Effector CD8-positive, alpha-beta T cell (primary cell): ENCODE data around the gene SLC46A1.
A peak's percentile ranks its signal among the peaks of the same experiment; 100 is the strongest.

Experiments used
- DNase-seq: peaks from one replicate; lab custom pipeline; 2025; lab: John Stamatoyannopoulos, UW

SLC46A1 gene

GRCh38 chr17:28381141-28381825, 24.7 kb downstream of the SLC46A1 start:
- DNase-seq, result no peak

- DNase-seq, result no peak
These were observed 25.9 kb downstream of the SLC46A1 start for GRCh38 chr17:28379814-28380801.

- no peak for DNase-seq
These were observed 33.1 kb downstream of the SLC46A1 start for GRCh38 chr17:28372945-28373274.

- DNase-seq, result no peak
These were observed 33.6 kb downstream of the SLC46A1 start for GRCh38 chr17:28372203-28372944.

- peak; percentile 72 for DNase-seq
These were observed 34.5 kb downstream of the SLC46A1 start, which contains the start of gene SARM1 for GRCh38 chr17:28371245-28372202. SARM1 (plus strand) TSS chr17:28371694; CDS start chr17:28372033, 339 bp downstream.

GRCh38 chr17:28370744-28371103, 35.3 kb downstream of the SLC46A1 start:
- DNase-seq, result no peak

- no peak for DNase-seq
These were observed 35.8 kb downstream of the SLC46A1 start, which contains the start of gene VTN for GRCh38 chr17:28370035-28370743. VTN (minus strand) TSS chr17:28370307; CDS start chr17:28370203, 104 bp downstream.

GRCh38 chr17:28369684-28370034, 36.4 kb downstream of the SLC46A1 start:
- DNase-seq, result no peak

- DNase-seq, result no peak
These were observed 36.9 kb downstream of the SLC46A1 start for GRCh38 chr17:28368915-28369683.

GRCh38 chr17:28368306-28368831, 37.6 kb downstream of the SLC46A1 start:
- no peak for DNase-seq

- DNase-seq, result no peak
These were observed 38.2 kb downstream of the SLC46A1 start for GRCh38 chr17:28367641-28368305.

- DNase-seq, result no peak
These were observed 39.4 kb downstream of the SLC46A1 start for GRCh38 chr17:28366605-28367004.

- DNase-seq, result no peak
These were observed 40.5 kb downstream of the SLC46A1 start for GRCh38 chr17:28365487-28365886.

- DNase-seq, result no peak
These were observed 41.2 kb downstream of the SLC46A1 start, which contains the start of gene SEBOX for GRCh38 chr17:28364665-28365363. SEBOX (minus strand) TSS chr17:28365199; CDS start chr17:28365151, 48 bp downstream.

GRCh38 chr17:28363776-28364650, 42.0 kb downstream of the SLC46A1 start:
- DNase-seq, result no peak

- no peak for DNase-seq
These were observed 42.8 kb downstream of the SLC46A1 start for GRCh38 chr17:28363186-28363585.

- no peak for DNase-seq
These were observed 48.2 kb downstream of the SLC46A1 start for GRCh38 chr17:28357901-28358197.
